LNCaP clone FGC (cell line): Measurements from ENCODE around the gene CTSO.
"Not testable (repeated sequence)": the region's sequence is repeated elsewhere in the genome, so short reads cannot be mapped to it uniquely, and the experiment has no call there.

Experiments
- DNase-seq: peaks from one replicate; pipeline ENCODE4 v3.0.0-alpha.2; 2011; ENCODE audit warnings: low read depth
- H3K4me3 ChIP-seq: 2 replicates; pipeline ENCODE4 v1.5.1; 2011; ENCODE audit warnings: mild to moderate bottlenecking, low read depth, low read length, control low read depth
- CTCF ChIP-seq: IDR thresholded peaks from 2 replicates; pipeline ENCODE4 v1.5.1; 2012; ENCODE audit warnings: mild to moderate bottlenecking; ENCODE audit not compliant: control insufficient read depth, insufficient read depth; ENCODE audit errors: extremely low read depth

Gene CTSO

GRCh38 chr4:155946486-155946885 lies 7.2 kb downstream of the CTSO start:
- no peak for DNase-seq
- no peak overlapping the region for H3K4me3 ChIP-seq
- no peak for TF ChIP-seq CTCF

GRCh38 chr4:155944516-155944915 lies 9.2 kb downstream of the CTSO start:
- H3K4me3 ChIP-seq, result no peak overlapping the region
- TF ChIP-seq CTCF, result no peak
- DNase-seq, result no peak

- TF ChIP-seq CTCF, result no peak
- no peak for DNase-seq
- no peak overlapping the region for H3K4me3 ChIP-seq
These were observed 9.9 kb downstream of the CTSO start for GRCh38 chr4:155943605-155944291.

- no peak overlapping the region for H3K4me3 ChIP-seq
- DNase-seq, result no peak
- no peak for TF ChIP-seq CTCF
These were observed 11.8 kb downstream of the CTSO start for GRCh38 chr4:155941820-155942219.

GRCh38 chr4:155941085-155941790 lies 12.4 kb downstream of the CTSO start:
- no peak for TF ChIP-seq CTCF
- DNase-seq, result no peak
- H3K4me3 ChIP-seq, result no peak overlapping the region

- DNase-seq, result no peak
- no peak for TF ChIP-seq CTCF
- H3K4me3 ChIP-seq, result no peak overlapping the region
These were observed 18.2 kb downstream of the CTSO start for GRCh38 chr4:155935389-155935986.

GRCh38 chr4:155934634-155935033 lies 19.0 kb downstream of the CTSO start:
- DNase-seq, H3K4me3 ChIP-seq: not testable (repeated sequence)
